HEK293 (cell line): Measurements from ENCODE around the gene CPNE2.

Source experiments
- CTCF ChIA-PET: fragments of 350-600 bp; formaldehyde crosslinking; extraction: SDS; loops from one replicate; lab custom pipeline; 2021; ENCODE audit warnings: antibody characterized with exemption; lab: Yijun Ruan, JAX
- POLR2A ChIA-PET: fragments of 300-600 bp; formaldehyde crosslinking; extraction: SDS; loops from one replicate; lab custom pipeline; 2020; ENCODE audit warnings: antibody characterized with exemption, inconsistent platforms; lab: Yijun Ruan, JAX
- H3K27ac ChIP-seq: fragments of 200-500 bp; sonication (Bioruptor generic); 2 replicates; pipeline ENCODE4 v1.5.1; 2014; ENCODE audit warnings: low read depth, low read length, control low read depth, inconsistent platforms; ENCODE audit errors: extremely low read depth
- H3K36me3 ChIP-seq, 2 experiments: fragments of 200-500 bp in 1 of 2; sonication (Bioruptor generic) in 1 of 2; 1 replicate in 1 of 2; 2 replicates in 1 of 2; pipeline ENCODE4 v1.5.1; 2014 to 2017; ENCODE audit warnings: inconsistent platforms in 2 of 2, low read length in 2 of 2; ENCODE audit not compliant: control insufficient read depth in 2 of 2, insufficient read depth in 1 of 2
- H3K4me1 ChIP-seq: fragments of 200-500 bp; sonication (Bioruptor generic); 2 replicates; pipeline ENCODE4 v1.5.1; 2014; ENCODE audit warnings: mild to moderate bottlenecking, low read length, inconsistent platforms; ENCODE audit not compliant: control insufficient read depth, insufficient read depth
- H3K4me3 ChIP-seq: 2 replicates; pipeline ENCODE4 v1.5.1; 2011; ENCODE audit warnings: low read depth, mild to moderate bottlenecking, control low read depth, low read length, moderate library complexity
- H3K9me3 ChIP-seq: fragments of 200-500 bp; sonication (Bioruptor generic); 2 replicates; pipeline ENCODE4 v1.5.1; 2014; ENCODE audit warnings: low read depth, low read length, inconsistent platforms; ENCODE audit not compliant: control insufficient read depth, insufficient read depth
- REPIN1 ChIP-seq: fragments of 450-650 bp; formaldehyde crosslinking; IDR thresholded peaks from 2 replicates; pipeline ENCODE4 v1.5.1; 2017; ENCODE audit warnings: missing biosample characterization, missing genetic modification characterization, low read depth
- SCRT1 ChIP-seq: fragments of 450-650 bp; formaldehyde crosslinking; IDR thresholded peaks from 2 replicates; pipeline ENCODE4 v1.5.1; 2016; ENCODE audit warnings: missing biosample characterization, missing genetic modification characterization, borderline replicate concordance
- SP7 ChIP-seq: fragments of 450-650 bp; formaldehyde crosslinking; IDR thresholded peaks from 2 replicates; pipeline ENCODE4 v1.5.1; 2016; ENCODE audit warnings: missing biosample characterization, missing genetic modification characterization
- ZBTB1 ChIP-seq: fragments of 450-650 bp; formaldehyde crosslinking; IDR thresholded peaks from 2 replicates; pipeline ENCODE4 v1.5.1; 2016; ENCODE audit warnings: missing biosample characterization, missing genetic modification characterization
- ZBTB48 ChIP-seq: fragments of 450-650 bp; formaldehyde crosslinking; IDR thresholded peaks from 2 replicates; pipeline ENCODE4 v1.5.1; 2016; ENCODE audit warnings: missing biosample characterization, missing genetic modification characterization
- ZBTB8A ChIP-seq: fragments of 450-650 bp; formaldehyde crosslinking; IDR thresholded peaks from 2 replicates; pipeline ENCODE4 v1.5.1; 2016; ENCODE audit warnings: missing biosample characterization, missing genetic modification characterization
- ZEB2 ChIP-seq: fragments of 450-650 bp; formaldehyde crosslinking; IDR thresholded peaks from 2 replicates; pipeline ENCODE4 v1.5.1; 2016; ENCODE audit warnings: missing biosample characterization, missing genetic modification characterization
- ZNF121 ChIP-seq: fragments of 450-650 bp; formaldehyde crosslinking; IDR thresholded peaks from 2 replicates; pipeline ENCODE4 v1.5.1; 2016; ENCODE audit warnings: missing biosample characterization, missing genetic modification characterization
- ZNF155 ChIP-seq: fragments of 450-650 bp; formaldehyde crosslinking; IDR thresholded peaks from 2 replicates; pipeline ENCODE4 v1.5.1; 2016; ENCODE audit warnings: missing biosample characterization, missing genetic modification characterization
- ZNF366 ChIP-seq: fragments of 450-650 bp; formaldehyde crosslinking; conservative IDR thresholded peaks from 2 replicates; pipeline ENCODE4 v1.5.1; 2016; ENCODE audit warnings: missing biosample characterization, missing genetic modification characterization
- ZNF394 ChIP-seq: fragments of 450-650 bp; formaldehyde crosslinking; IDR thresholded peaks from 2 replicates; pipeline ENCODE4 v1.5.1; 2016; ENCODE audit warnings: missing biosample characterization, missing genetic modification characterization, mild to moderate bottlenecking, moderate library complexity, borderline replicate concordance
- ZNF416 ChIP-seq: fragments of 450-650 bp; formaldehyde crosslinking; IDR thresholded peaks from 2 replicates; pipeline ENCODE4 v1.5.1; 2016; ENCODE audit warnings: missing biosample characterization, missing genetic modification characterization
- ZNF426 ChIP-seq: fragments of 450-650 bp; formaldehyde crosslinking; IDR thresholded peaks from 2 replicates; pipeline ENCODE4 v1.5.1; 2017; ENCODE audit warnings: missing biosample characterization, missing genetic modification characterization, mild to moderate bottlenecking, inconsistent platforms, moderate library complexity
- ZNF610 ChIP-seq: fragments of 450-650 bp; formaldehyde crosslinking; IDR thresholded peaks from 2 replicates; pipeline ENCODE4 v1.5.1; 2016; ENCODE audit warnings: missing biosample characterization, missing genetic modification characterization, borderline replicate concordance
- ZNF654 ChIP-seq: fragments of 450-650 bp; formaldehyde crosslinking; IDR thresholded peaks from 2 replicates; pipeline ENCODE4 v1.5.1; 2016; ENCODE audit warnings: low read depth, missing biosample characterization, missing genetic modification characterization
- ZNF707 ChIP-seq: fragments of 450-650 bp; formaldehyde crosslinking; IDR thresholded peaks from 2 replicates; pipeline ENCODE4 v1.5.1; 2016; ENCODE audit warnings: missing biosample characterization, missing genetic modification characterization
- ZNF768 ChIP-seq: fragments of 450-650 bp; formaldehyde crosslinking; IDR thresholded peaks from 2 replicates; pipeline ENCODE4 v1.5.1; 2018; ENCODE audit warnings: missing biosample characterization, mild to moderate bottlenecking, missing genetic modification characterization
- ZNF776 ChIP-seq: fragments of 450-650 bp; formaldehyde crosslinking; IDR thresholded peaks from 2 replicates; pipeline ENCODE4 v1.5.0; 2017; ENCODE audit warnings: missing biosample characterization, missing genetic modification characterization, borderline replicate concordance
- ZNF785 ChIP-seq: fragments of 450-650 bp; formaldehyde crosslinking; IDR thresholded peaks from 2 replicates; pipeline ENCODE4 v1.5.1; 2016; ENCODE audit warnings: missing biosample characterization, missing genetic modification characterization
- ZNF792 ChIP-seq: fragments of 450-650 bp; formaldehyde crosslinking; IDR thresholded peaks from 2 replicates; pipeline ENCODE4 v1.5.1; 2016; ENCODE audit warnings: missing biosample characterization, missing genetic modification characterization
- TF ChIP-seq, protein P1 (sequence below): sonication (generic); formaldehyde crosslinking; IDR thresholded peaks from 2 replicates; pipeline ENCODE4 v1.8.1; 2022; ENCODE audit warnings: mild to moderate bottlenecking, moderate library complexity, missing genetic modification reagents
- TF ChIP-seq, protein P2 (sequence below): fragments of 450-650 bp; formaldehyde crosslinking; IDR thresholded peaks from 2 replicates; pipeline ENCODE4 v1.5.1; 2016; ENCODE audit warnings: missing biosample characterization, missing genetic modification characterization
- TF ChIP-seq, protein P3 (sequence below): fragments of 450-650 bp; formaldehyde crosslinking; IDR thresholded peaks from 2 replicates; pipeline ENCODE4 v1.5.1; 2016; ENCODE audit warnings: missing biosample characterization, missing genetic modification characterization
- TF ChIP-seq, protein P4 (sequence below): fragments of 450-650 bp; formaldehyde crosslinking; optimal IDR thresholded peaks from 2 replicates; pipeline ENCODE3; 2016; ENCODE audit warnings: missing biosample characterization, mild to moderate bottlenecking, missing genetic modification characterization

The CPNE2 gene

DNA sequence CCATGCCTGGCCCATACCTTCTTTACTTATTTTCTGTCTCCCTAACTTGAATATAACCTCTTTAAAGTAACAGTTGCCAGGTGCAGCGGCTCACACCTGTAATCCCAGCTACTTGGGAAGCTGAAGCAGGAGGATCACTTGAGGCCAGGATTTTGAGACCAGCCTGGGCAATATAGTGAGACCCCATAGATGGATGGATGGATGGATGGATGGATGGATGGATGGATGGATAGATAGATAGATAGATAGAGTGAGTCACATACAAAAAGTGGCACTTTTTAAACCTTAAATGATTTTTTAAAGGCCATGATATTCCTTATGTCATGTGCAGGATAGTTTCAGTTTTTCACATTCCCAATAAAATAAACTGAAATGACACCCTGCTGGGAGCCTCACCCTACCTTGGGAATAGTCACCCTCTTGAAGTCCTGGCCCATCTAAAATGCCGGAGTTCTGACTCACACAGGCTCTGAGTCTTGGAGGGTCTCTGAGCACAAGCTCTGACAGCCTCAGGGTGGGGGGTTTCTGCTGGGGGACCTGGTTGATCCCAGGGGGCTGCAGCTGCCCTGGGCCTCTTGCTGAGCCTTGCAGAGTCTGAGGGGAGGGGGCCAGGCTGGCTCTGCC, 26.2 kb downstream of the CPNE2 start:
- CTCF ChIA-PET = interaction anchor here (1.0 kb wide), 1 partner anchor 14 kb away, joined by 7 read pairs; no protein-coding TSS in a partner anchor
- H3K4me3 ChIP-seq = no peak overlapping the region
- TF ChIP-seq ZNF707 (no peak), ZBTB8A (no peak), ZEB2 (tag by site-specific recombination) (no peak), ZBTB48 (no peak), ZNF121 (tag by site-specific recombination) (peak; percentile 50; the same call in 1 of the 2 replicates), ZNF366 (peak; percentile 86)
- TF ChIP-seq, protein P1, sequence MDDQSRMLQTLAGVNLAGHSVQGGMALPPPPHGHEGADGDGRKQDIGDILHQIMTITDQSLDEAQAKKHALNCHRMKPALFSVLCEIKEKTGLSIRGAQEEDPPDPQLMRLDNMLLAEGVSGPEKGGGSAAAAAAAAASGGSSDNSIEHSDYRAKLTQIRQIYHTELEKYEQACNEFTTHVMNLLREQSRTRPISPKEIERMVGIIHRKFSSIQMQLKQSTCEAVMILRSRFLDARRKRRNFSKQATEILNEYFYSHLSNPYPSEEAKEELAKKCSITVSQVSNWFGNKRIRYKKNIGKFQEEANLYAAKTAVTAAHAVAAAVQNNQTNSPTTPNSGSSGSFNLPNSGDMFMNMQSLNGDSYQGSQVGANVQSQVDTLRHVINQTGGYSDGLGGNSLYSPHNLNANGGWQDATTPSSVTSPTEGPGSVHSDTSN (CRISPR knock-in tag) = no peak
- no peaks in the 10 kb centered on the region for H3K9me3 ChIP-seq
- no peak overlapping the region for H3K27ac ChIP-seq
- no peaks in the 10 kb centered on the region for H3K4me1 ChIP-seq
- peaks cover 0 to 7% of the 10 kb centered on the region in 2 experiments; a peak in 1 of 3 replicates for H3K36me3 ChIP-seq
- POLR2A ChIA-PET = no interaction called here

DNA sequence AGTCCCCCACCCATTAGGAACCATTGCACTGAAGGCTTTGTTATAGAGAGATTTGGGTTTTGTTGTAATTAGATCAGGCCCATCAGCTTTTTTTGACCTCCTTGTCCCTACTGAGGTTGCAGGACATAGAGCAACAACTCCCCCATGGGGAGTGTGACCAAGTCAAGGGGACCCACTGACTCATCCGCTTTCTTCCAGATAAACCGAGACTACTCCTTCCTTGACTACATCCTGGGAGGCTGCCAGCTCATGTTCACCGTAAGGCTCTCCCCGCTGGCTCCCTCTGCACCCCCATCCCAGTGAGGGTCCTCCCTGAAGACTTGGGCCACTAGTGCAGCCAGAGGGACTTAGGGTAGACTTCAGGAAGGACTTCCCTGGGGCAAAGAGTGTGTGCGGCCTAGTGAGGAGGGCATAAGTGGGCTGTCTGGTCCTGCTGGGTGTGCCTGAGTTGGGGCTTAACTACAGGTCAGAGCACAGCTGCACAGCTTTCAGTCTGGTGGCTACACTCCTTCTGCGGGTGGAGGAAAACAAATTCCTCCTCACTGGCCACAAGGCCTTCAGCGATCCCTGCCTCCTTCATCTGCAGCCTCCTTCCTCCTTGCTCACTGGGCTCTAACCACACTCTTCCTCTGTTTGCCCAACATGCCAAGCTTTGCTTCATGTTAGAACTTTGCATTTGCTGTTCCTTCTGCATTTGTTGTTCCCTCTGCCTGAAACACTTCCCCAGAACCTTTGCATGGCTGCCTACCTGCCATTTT, 31.0 kb downstream of the CPNE2 start:
- POLR2A ChIA-PET = interaction anchor here (0.6 to 0.7 kb wide), 3 partner anchors 113 to 366 kb away, joined by 3 to 6 read pairs (median 3); no protein-coding TSS in a partner anchor
- Histone ChIP-seq H3K36me3 (peaks cover 0 to 4% of the 10 kb centered on the region in 2 experiments; a peak in 1 of 3 replicates), H3K27ac (no peak overlapping the region), H3K4me1 (no peaks in the 10 kb centered on the region), H3K4me3 (no peak overlapping the region), H3K9me3 (no peaks in the 10 kb centered on the region)
- CTCF ChIA-PET = interaction anchor here (0.9 kb wide), 1 partner anchor 31 kb away, joined by 3 read pairs; the partner anchor contains the start of gene CPNE2
- TF ChIP-seq ZNF155 = no peak
- TF ChIP-seq ZNF792 (tag by site-specific recombination) = no peak
- no peak for TF ChIP-seq ZNF768
- no peak for TF ChIP-seq ZNF785 (tag by site-specific recombination)
- TF ChIP-seq SCRT1 (tag by site-specific recombination) = no peak
- TF ChIP-seq ZNF426 (tag by site-specific recombination) = no peak
- no peak for TF ChIP-seq REPIN1 (tag by site-specific recombination)
- TF ChIP-seq ZNF776 = no peak
- TF ChIP-seq ZNF654 (tag by site-specific recombination) = no peak
- TF ChIP-seq ZBTB1 (tag by site-specific recombination) = no peak
- TF ChIP-seq ZNF121 (tag by site-specific recombination) = no peak
- TF ChIP-seq, protein P2, sequence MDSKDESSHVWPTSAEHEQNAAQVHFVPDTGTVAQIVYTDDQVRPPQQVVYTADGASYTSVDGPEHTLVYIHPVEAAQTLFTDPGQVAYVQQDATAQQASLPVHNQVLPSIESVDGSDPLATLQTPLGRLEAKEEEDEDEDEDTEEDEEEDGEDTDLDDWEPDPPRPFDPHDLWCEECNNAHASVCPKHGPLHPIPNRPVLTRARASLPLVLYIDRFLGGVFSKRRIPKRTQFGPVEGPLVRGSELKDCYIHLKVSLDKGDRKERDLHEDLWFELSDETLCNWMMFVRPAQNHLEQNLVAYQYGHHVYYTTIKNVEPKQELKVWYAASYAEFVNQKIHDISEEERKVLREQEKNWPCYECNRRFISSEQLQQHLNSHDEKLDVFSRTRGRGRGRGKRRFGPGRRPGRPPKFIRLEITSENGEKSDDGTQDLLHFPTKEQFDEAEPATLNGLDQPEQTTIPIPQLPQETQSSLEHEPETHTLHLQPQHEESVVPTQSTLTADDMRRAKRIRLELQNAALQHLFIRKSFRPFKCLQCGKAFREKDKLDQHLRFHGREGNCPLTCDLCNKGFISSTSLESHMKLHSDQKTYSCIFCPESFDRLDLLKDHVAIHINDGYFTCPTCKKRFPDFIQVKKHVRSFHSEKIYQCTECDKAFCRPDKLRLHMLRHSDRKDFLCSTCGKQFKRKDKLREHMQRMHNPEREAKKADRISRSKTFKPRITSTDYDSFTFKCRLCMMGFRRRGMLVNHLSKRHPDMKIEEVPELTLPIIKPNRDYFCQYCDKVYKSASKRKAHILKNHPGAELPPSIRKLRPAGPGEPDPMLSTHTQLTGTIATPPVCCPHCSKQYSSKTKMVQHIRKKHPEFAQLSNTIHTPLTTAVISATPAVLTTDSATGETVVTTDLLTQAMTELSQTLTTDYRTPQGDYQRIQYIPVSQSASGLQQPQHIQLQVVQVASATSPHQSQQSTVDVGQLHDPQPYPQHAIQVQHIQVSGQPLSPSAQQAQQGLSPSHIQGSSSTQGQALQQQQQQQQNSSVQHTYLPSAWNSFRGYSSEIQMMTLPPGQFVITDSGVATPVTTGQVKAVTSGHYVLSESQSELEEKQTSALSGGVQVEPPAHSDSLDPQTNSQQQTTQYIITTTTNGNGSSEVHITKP = no peak
- no peak for TF ChIP-seq ZNF610 (tag by site-specific recombination)
- TF ChIP-seq, protein P3, sequence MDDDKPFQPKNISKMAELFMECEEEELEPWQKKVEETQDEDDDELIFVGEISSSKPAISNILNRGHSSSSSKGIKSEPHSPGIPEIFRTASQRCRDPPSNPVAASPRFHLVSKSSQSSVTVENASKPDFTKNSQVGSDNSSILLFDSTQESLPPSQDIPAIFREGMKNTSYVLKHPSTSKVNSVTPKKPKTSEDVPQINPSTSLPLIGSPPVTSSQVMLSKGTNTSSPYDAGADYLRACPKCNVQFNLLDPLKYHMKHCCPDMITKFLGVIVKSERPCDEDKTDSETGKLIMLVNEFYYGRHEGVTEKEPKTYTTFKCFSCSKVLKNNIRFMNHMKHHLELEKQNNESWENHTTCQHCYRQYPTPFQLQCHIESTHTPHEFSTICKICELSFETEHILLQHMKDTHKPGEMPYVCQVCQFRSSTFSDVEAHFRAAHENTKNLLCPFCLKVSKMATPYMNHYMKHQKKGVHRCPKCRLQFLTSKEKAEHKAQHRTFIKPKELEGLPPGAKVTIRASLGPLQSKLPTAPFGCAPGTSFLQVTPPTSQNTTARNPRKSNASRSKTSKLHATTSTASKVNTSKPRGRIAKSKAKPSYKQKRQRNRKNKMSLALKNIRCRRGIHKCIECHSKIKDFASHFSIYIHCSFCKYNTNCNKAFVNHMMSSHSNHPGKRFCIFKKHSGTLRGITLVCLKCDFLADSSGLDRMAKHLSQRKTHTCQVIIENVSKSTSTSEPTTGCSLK (tag by site-specific recombination) = no peak
- TF ChIP-seq ZNF416 = no peak
- no peak for TF ChIP-seq ZNF394 (tag by site-specific recombination)
- TF ChIP-seq, protein P4, sequence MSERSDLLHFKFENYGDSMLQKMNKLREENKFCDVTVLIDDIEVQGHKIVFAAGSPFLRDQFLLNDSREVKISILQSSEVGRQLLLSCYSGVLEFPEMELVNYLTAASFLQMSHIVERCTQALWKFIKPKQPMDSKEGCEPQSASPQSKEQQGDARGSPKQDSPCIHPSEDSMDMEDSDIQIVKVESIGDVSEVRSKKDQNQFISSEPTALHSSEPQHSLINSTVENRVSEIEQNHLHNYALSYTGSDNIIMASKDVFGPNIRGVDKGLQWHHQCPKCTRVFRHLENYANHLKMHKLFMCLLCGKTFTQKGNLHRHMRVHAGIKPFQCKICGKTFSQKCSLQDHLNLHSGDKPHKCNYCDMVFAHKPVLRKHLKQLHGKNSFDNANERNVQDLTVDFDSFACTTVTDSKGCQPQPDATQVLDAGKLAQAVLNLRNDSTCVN (tag by site-specific recombination) = no peak
- no peak for TF ChIP-seq SP7
